Uterus (tissue), 4 donors: Measurements from ENCODE around the gene CDKL1. TPM values are rescaled to one million over a fixed set of nuclear protein-coding genes. Genes with fewer than 3 reads are reported as not detected.
"Not testable (repeated sequence)": the region's sequence is repeated elsewhere in the genome, so short reads cannot be mapped to it uniquely, and the experiment has no call there.

ENCODE experiments used
- DNase-seq, 2 donors: peaks; one replicate each; pipeline ENCODE4 v3.0.0-alpha.2; 2019 to 2020
- H3K27ac ChIP-seq, 2 donors: fragments of 200-600 bp; sonication (generic); 1 replicate in 1 of 2; 2 replicates in 1 of 2; pipeline ENCODE4 v1.5.1; 2016 to 2018
- H3K27me3 ChIP-seq, 2 donors: fragments of 200-600 bp; sonication (generic); one replicate each; pipeline ENCODE4 v1.5.1; 2018 to 2019; ENCODE audit warnings: control low read depth in 1 of 2
- H3K36me3 ChIP-seq, 2 donors: fragments of 200-600 bp; sonication (generic); one replicate each; pipeline ENCODE4 v1.5.1; 2019; ENCODE audit warnings: control low read depth in 1 of 2
- H3K4me1 ChIP-seq, 2 donors: fragments of 200-600 bp; sonication (generic); one replicate each; pipeline ENCODE4 v1.5.1; 2018 to 2019; ENCODE audit warnings: control low read depth in 1 of 2
- H3K4me3 ChIP-seq, 2 donors: fragments of 200-600 bp; sonication (generic); 1 replicate in 1 of 2; 2 replicates in 1 of 2; pipeline ENCODE4 v1.5.1; 2018 to 2019; ENCODE audit warnings: mild to moderate bottlenecking in 1 of 2
- H3K9me3 ChIP-seq, 2 donors: fragments of 200-600 bp; sonication (generic); one replicate each; pipeline ENCODE4 v1.5.1; 2019; ENCODE audit warnings: control low read depth in 1 of 2
- POLR2A ChIP-seq, 2 donors: fragments of 450-650 bp; IDR thresholded peaks; one replicate each; pipeline ENCODE4 v1.6.1; 2016; ENCODE audit warnings: antibody characterized with exemption in 2 of 2, mild to moderate bottlenecking in 1 of 2, moderate library complexity in 1 of 2
- intact Hi-C: fragments of 100-400 bp; cut with DNase I; formaldehyde crosslinking; loops from one replicate; pipeline ENCODE4 v1.15.1; 2023; ENCODE audit warnings: low total_unique reads
- total RNA-seq, 4 donors: library from RNA; depleted of rRNA in 3 of 4; stranded (reverse); fragments of >200 nt in 3 of 4; gene quantifications; one replicate each; pipeline versions ENCODE4 v1.1.0 to v1.2.4, GENCODE V29; 2014 to 2023
- TF ChIP-seq, protein P1 (sequence below), 4 experiments: fragments of 200-600 bp in 2 of 4; fragments of 450-650 bp in 2 of 4; sonication (generic) in 2 of 4; IDR thresholded peaks; one replicate each; pipeline ENCODE4 v1.5.1; 2016 to 2019; ENCODE audit warnings: antibody characterized with exemption in 4 of 4, mild to moderate bottlenecking in 2 of 4, moderate library complexity in 1 of 4
- donor health status: DM: yes; HTN: yes; CAD: no.

CDKL1 gene
- total RNA-seq, 4 donors from 2014 or later = 6.8 to 38.1 (median 20.1) TPM

DNA sequence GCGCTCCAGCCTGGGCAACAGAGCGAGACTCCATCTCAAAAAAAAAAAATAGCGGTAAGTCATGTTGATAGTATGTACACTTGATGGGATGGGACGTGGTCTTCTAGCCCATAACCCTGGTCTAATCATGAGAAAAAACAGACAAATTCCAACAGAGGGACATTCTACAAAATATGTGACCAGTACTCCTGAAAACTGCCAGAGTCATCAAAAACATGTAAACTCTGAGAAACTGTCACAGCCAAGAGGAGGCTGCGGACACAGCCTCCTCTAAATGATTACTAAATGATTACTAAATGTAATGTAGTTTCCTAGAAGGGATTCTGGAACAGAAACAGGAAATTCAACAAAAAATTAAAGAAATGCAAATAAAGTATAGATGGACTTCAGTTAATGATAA lies 20.9 kb downstream of the CDKL1 start:
- H3K36me3 ChIP-seq = no peaks in the 10 kb centered on the region
- no peak overlapping the region for H3K4me3 ChIP-seq
- TF ChIP-seq, protein P1, sequence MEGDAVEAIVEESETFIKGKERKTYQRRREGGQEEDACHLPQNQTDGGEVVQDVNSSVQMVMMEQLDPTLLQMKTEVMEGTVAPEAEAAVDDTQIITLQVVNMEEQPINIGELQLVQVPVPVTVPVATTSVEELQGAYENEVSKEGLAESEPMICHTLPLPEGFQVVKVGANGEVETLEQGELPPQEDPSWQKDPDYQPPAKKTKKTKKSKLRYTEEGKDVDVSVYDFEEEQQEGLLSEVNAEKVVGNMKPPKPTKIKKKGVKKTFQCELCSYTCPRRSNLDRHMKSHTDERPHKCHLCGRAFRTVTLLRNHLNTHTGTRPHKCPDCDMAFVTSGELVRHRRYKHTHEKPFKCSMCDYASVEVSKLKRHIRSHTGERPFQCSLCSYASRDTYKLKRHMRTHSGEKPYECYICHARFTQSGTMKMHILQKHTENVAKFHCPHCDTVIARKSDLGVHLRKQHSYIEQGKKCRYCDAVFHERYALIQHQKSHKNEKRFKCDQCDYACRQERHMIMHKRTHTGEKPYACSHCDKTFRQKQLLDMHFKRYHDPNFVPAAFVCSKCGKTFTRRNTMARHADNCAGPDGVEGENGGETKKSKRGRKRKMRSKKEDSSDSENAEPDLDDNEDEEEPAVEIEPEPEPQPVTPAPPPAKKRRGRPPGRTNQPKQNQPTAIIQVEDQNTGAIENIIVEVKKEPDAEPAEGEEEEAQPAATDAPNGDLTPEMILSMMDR (IDR thresholded peaks at IDR 0.05) = no peak
- TF ChIP-seq POLR2A (IDR thresholded peaks at IDR 0.05) = no peak
- intact Hi-C loops = no loop called here
- H3K9me3 ChIP-seq = no peaks in the 10 kb centered on the region
- H3K4me1 ChIP-seq = no peaks in the 10 kb centered on the region
- no peak overlapping the region for H3K27ac ChIP-seq
- no peak for DNase-seq
- H3K27me3 ChIP-seq = no peaks in the 10 kb centered on the region

DNA sequence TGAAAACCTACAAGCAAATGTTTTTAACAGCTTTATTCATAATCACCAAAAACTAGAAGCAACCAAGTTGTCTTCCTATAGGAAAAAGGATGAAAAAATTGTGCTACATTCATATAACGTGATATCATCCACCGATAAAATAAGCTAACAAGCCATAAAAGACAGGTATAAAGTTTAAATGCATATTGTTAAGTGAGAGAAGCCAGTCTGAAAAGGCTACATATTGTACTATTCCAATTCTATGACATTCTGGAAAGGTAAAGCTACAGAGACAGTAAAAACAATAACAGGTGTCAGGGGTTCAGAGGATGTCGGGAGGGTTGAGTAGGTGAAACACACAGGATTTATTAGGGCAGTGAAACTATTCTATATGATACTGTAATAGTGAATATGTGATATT lies 22.7 kb downstream of the CDKL1 start:
- intact Hi-C loops = no loop called here
- Histone ChIP-seq H3K4me3 (no peak overlapping the region), H3K36me3 (no peaks in the 10 kb centered on the region), H3K4me1 (no peaks in the 10 kb centered on the region), H3K9me3 (no peaks in the 10 kb centered on the region), H3K27ac (no peak overlapping the region), H3K27me3 (no peaks in the 10 kb centered on the region)
- DNase-seq = no peak
- no peak for TF ChIP-seq POLR2A (IDR thresholded peaks at IDR 0.05)
- TF ChIP-seq, protein P1 (IDR thresholded peaks at IDR 0.05) = no peak

DNA sequence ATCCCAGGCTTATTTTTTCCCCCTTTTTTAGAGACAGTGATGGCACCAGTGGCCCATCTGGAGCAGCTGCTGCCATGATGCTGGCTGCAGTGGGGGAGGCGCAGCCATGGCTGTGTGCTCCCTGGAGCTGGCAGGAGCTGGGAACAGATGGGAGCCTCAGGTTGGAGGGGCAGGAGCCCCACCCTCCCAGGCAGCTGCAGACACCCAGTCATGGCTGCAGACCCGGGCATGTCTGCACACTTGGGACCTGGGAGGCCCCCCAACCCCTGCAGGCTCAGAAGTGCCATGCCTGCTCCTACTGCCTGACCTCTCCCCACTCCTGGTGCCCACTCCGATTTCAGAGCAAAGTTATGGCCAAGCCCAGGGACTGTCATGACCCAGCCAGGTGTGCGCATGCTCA lies 25.1 kb downstream of the CDKL1 start:
- H3K27ac ChIP-seq = no peak overlapping the region
- intact Hi-C loops = no loop called here
- no peak for DNase-seq
- no peaks in the 10 kb centered on the region for H3K36me3 ChIP-seq
- H3K9me3 ChIP-seq = no peaks in the 10 kb centered on the region
- TF ChIP-seq, protein P1 (IDR thresholded peaks at IDR 0.05) = no peak
- TF ChIP-seq POLR2A (IDR thresholded peaks at IDR 0.05) = no peak
- no peaks in the 10 kb centered on the region for H3K27me3 ChIP-seq
- H3K4me3 ChIP-seq = no peak overlapping the region
- H3K4me1 ChIP-seq = no peaks in the 10 kb centered on the region

DNA sequence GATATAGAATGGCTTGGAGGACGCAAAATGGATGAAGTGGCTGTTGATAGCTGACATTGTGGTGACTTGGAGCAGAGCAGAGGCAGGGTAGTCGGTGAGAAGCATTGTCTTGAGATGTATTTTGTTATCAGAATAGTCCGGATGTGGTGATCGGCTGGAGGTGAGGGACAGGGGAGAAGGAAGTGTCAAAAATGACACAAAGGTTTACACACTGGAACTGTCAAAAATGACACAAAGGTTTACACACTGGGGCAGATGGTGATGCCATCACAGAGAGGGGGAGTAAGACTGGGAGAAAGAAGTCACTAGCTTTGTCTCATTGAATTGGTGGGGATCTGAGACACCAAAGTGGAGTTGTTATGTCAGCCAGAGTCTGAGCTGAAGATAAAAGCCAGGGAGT lies 30.1 kb downstream of the CDKL1 start:
- Histone ChIP-seq H3K36me3 (no peaks in the 10 kb centered on the region), H3K9me3 (no peaks in the 10 kb centered on the region), H3K4me3 (no peak overlapping the region), H3K27ac (no peak overlapping the region), H3K4me1 (no peaks in the 10 kb centered on the region), H3K27me3 (no peaks in the 10 kb centered on the region)
- DNase-seq = no peak
- intact Hi-C loops = no loop called here
- no peak for TF ChIP-seq POLR2A (IDR thresholded peaks at IDR 0.05)
- TF ChIP-seq, protein P1 (IDR thresholded peaks at IDR 0.05) = no peak

DNA sequence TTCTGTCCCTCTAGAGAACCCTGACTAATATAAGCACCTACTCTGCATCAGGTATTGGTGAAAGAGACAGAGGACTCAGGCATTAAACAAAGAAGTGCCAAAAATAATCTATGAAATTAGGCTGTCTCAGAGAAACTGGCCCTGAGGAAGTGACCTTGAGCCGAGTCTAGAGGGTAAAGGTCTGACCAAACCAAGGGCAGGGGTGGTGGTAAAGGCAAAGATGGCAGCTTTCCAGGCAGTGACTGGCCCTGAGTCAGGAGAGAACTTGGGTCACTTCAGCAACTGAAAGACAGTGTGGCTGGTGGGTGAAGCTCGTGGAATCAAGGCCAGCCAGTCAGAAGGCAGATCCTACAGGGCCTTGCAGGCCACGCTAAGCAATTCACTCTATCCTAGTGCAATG lies 30.6 kb downstream of the CDKL1 start:
- Histone ChIP-seq H3K36me3 (no peaks in the 10 kb centered on the region), H3K9me3 (no peaks in the 10 kb centered on the region), H3K4me3 (no peak overlapping the region), H3K27ac (no peak overlapping the region), H3K4me1 (no peaks in the 10 kb centered on the region), H3K27me3 (no peaks in the 10 kb centered on the region)
- intact Hi-C loops = no loop called here
- DNase-seq = no peak
- TF ChIP-seq POLR2A (IDR thresholded peaks at IDR 0.05) = no peak
- TF ChIP-seq, protein P1 (IDR thresholded peaks at IDR 0.05) = no peak

DNA sequence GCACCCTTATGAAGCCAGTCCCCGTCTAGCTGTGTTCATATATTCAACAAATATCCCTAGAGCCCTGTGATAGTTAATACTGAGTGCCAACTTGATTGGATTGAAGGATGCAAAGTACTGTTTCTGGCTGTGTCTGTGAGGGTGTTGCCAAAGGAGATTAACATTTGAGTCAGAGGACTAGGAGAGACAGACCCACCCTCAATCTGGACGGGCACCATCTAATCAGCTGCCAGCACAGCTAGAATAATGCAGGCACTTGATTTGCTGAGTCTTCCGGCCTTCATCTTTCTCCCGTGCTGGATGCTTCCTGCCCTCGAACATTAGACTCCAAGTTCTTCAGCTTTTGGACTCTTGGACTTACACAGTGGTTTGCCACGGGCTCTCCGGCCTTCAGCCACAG lies 31.1 kb downstream of the CDKL1 start:
- intact Hi-C loops, H3K9me3 ChIP-seq, H3K27ac ChIP-seq, H3K4me1 ChIP-seq, H3K27me3 ChIP-seq, DNase-seq, H3K36me3 ChIP-seq, H3K4me3 ChIP-seq: not testable (repeated sequence)
